SK-N-SH (cell line): Measurements from ENCODE around the gene KCNK17. TPM values are rescaled to one million over a fixed set of nuclear protein-coding genes. Genes with fewer than 3 reads are reported as not detected.

Source experiments
- CTCF ChIA-PET: fragments of 300-600, 350-600 bp; formaldehyde crosslinking; extraction: SDS; loops from one replicate; lab custom pipeline; 2021; lab: Yijun Ruan, JAX
- POLR2A ChIA-PET: fragments of 350-600 bp; sonication (Branson Sonifier 250); formaldehyde crosslinking; extraction: SDS; loops from one replicate; lab custom pipeline; 2020; ENCODE audit warnings: antibody characterized with exemption, inconsistent platforms; lab: Yijun Ruan, JAX
- DNase-seq: peaks from one replicate; pipeline ENCODE4 v3.0.0; 2012
- H2AFZ ChIP-seq: fragments of 200-600 bp; sonication (generic); 2 replicates; pipeline ENCODE4 v1.8.1; 2016; ENCODE audit warnings: antibody characterized with exemption, mild to moderate bottlenecking, low read depth
- H3F3A ChIP-seq: fragments of 200-600 bp; sonication (generic); replicated peaks from 2 replicates; pipeline ENCODE3; 2016; ENCODE audit warnings: antibody characterized with exemption, mild to moderate bottlenecking; ENCODE audit not compliant: insufficient read depth
- H3K27ac ChIP-seq, 2 experiments: fragments of 200-500 bp in 1 of 2; fragments of 200-600 bp in 1 of 2; sonication (Bioruptor generic) in 1 of 2; sonication (generic), shearing (Covaris generic) in 1 of 2; 2 replicates each; pipeline versions ENCODE4 v1.5.1 to v1.6.1; 2014 to 2016; ENCODE audit warnings: low read depth in 2 of 2, inconsistent platforms in 1 of 2, low read length in 1 of 2, mild to moderate bottlenecking in 1 of 2, mixed read lengths in 1 of 2
- H3K27me3 ChIP-seq: fragments of 200-600 bp; sonication (generic), shearing (Covaris generic); 2 replicates; pipeline ENCODE4 v1.6.1; 2016; ENCODE audit warnings: mixed run types; ENCODE audit not compliant: insufficient read depth
- H3K36me3 ChIP-seq, 2 experiments: fragments of 200-500 bp in 1 of 2; fragments of 200-600 bp in 1 of 2; sonication (Bioruptor generic) in 1 of 2; sonication (generic) in 1 of 2; replicated peaks in 1 of 2; 2 replicates each; pipeline versions ENCODE3 to v1.5.1; 2014 to 2016; ENCODE audit warnings: low read length in 1 of 2, mild to moderate bottlenecking in 1 of 2; ENCODE audit not compliant: insufficient read depth in 2 of 2, control insufficient read depth in 1 of 2
- H3K4me1 ChIP-seq, 2 experiments: fragments of 200-500 bp in 1 of 2; fragments of 200-600 bp in 1 of 2; sonication (Bioruptor generic) in 1 of 2; sonication (generic), shearing (Covaris generic) in 1 of 2; 2 replicates each; pipeline versions ENCODE4 v1.5.1 to v1.6.1; 2014 to 2016; ENCODE audit warnings: low read depth in 1 of 2, low read length in 1 of 2, mixed run types in 1 of 2; ENCODE audit not compliant: insufficient read depth in 2 of 2, control insufficient read depth in 1 of 2
- H3K4me2 ChIP-seq: fragments of 200-600 bp; sonication (generic), shearing (Covaris generic); 2 replicates; pipeline ENCODE4 v1.6.1; 2017; ENCODE audit warnings: mixed run types
- H3K4me3 ChIP-seq, 2 experiments: fragments of 200-500 bp in 1 of 2; fragments of 200-600 bp in 1 of 2; sonication (Bioruptor generic) in 1 of 2; sonication (generic), shearing (Covaris generic) in 1 of 2; 2 replicates each; pipeline versions ENCODE4 v1.5.1 to v1.8.1; 2014 to 2016; ENCODE audit warnings: low read depth in 2 of 2, inconsistent platforms in 1 of 2, low read length in 1 of 2, mild to moderate bottlenecking in 1 of 2, mixed read lengths in 1 of 2, moderate library complexity in 1 of 2
- H3K79me2 ChIP-seq: fragments of 200-600 bp; sonication (generic); 2 replicates; pipeline ENCODE4 v1.8.1; 2017; ENCODE audit warnings: mild to moderate bottlenecking; ENCODE audit not compliant: insufficient read depth
- H3K9ac ChIP-seq: fragments of 200-600 bp; sonication (generic); 2 replicates; pipeline ENCODE4 v1.6.1; 2017; ENCODE audit warnings: mixed run types
- H3K9me2 ChIP-seq: fragments of 200-600 bp; sonication (generic); 2 replicates; pipeline ENCODE4 v1.6.1; 2017; ENCODE audit warnings: mixed run types
- H3K9me3 ChIP-seq: fragments of 200-600 bp; sonication (generic); 2 replicates; pipeline ENCODE4 v1.6.1; 2017; ENCODE audit warnings: mixed run types, mild to moderate bottlenecking, moderate library complexity
- H4K20me1 ChIP-seq: fragments of 200-600 bp; sonication (generic); 2 replicates; pipeline ENCODE4 v1.6.1; 2017; ENCODE audit warnings: mild to moderate bottlenecking, mixed run types; ENCODE audit not compliant: insufficient read depth
- CHD2 ChIP-seq: fragments of 150-350 bp; IDR thresholded peaks from 2 replicates; pipeline ENCODE4 v1.6.1; 2018; ENCODE audit warnings: low read length; ENCODE audit not compliant: partially characterized antibody
- CTCF ChIP-seq: fragments of 200-600 bp; sonication (generic); IDR thresholded peaks from 2 replicates; pipeline ENCODE4 v1.6.1; 2017; ENCODE audit warnings: antibody characterized with exemption, mild to moderate bottlenecking, moderate library complexity
- ELF1 ChIP-seq: IDR thresholded peaks from 2 replicates; pipeline ENCODE4 v1.4.0; 2012
- EP300 ChIP-seq, 2 experiments: IDR thresholded peaks; 2 replicates each; pipeline versions ENCODE4 v1.4.0 to v1.6.1; 2012; ENCODE audit warnings: borderline replicate concordance in 1 of 2, low read depth in 1 of 2, low read length in 1 of 2
- FOSL2 ChIP-seq: IDR thresholded peaks from 2 replicates; pipeline ENCODE4 v1.4.0; 2012; ENCODE audit warnings: low read depth, mild to moderate bottlenecking, moderate library complexity, borderline replicate concordance
- FOXM1 ChIP-seq: IDR thresholded peaks from 2 replicates; pipeline ENCODE4 v1.4.0; 2012; ENCODE audit warnings: low read depth, mild to moderate bottlenecking
- GABPA ChIP-seq: IDR thresholded peaks from 2 replicates; pipeline ENCODE4 v1.4.0; 2012; ENCODE audit warnings: low read depth, mild to moderate bottlenecking
- GATA2 ChIP-seq: sonication (generic); formaldehyde crosslinking; IDR thresholded peaks from 2 replicates; pipeline ENCODE4 v1.5.0; 2020; ENCODE audit warnings: mild to moderate bottlenecking, missing genetic modification reagents
- IRF3 ChIP-seq: fragments of 150-350 bp; IDR thresholded peaks from 2 replicates; pipeline ENCODE4 v1.6.1; 2016; ENCODE audit warnings: mild to moderate bottlenecking, low read depth, low read length
- NFIC ChIP-seq: IDR thresholded peaks from 2 replicates; pipeline ENCODE4 v1.4.0; 2012; ENCODE audit warnings: borderline replicate concordance
- NRF1 ChIP-seq: IDR thresholded peaks from 2 replicates; pipeline ENCODE4 v1.6.1; 2012; ENCODE audit warnings: low read depth, mild to moderate bottlenecking, low read length
- PBX3 ChIP-seq: IDR thresholded peaks from 2 replicates; pipeline ENCODE4; 2012
- POLR2AphosphoS5 ChIP-seq: IDR thresholded peaks from 2 replicates; pipeline ENCODE4 v1.6.1; 2012; ENCODE audit warnings: low read depth, low read length
- RCOR1 ChIP-seq: fragments of 150-350 bp; IDR thresholded peaks from 2 replicates; pipeline ENCODE4 v1.6.1; 2017; ENCODE audit warnings: antibody characterized with exemption, low read length
- SIN3A ChIP-seq: IDR thresholded peaks from 2 replicates; pipeline ENCODE4 v1.6.1; 2012; ENCODE audit warnings: low read depth, mild to moderate bottlenecking, low read length, moderate library complexity, borderline replicate concordance
- TAF1 ChIP-seq: IDR thresholded peaks from 2 replicates; pipeline ENCODE4 v1.6.1; 2012; ENCODE audit warnings: low read depth, mild to moderate bottlenecking, low read length, moderate library complexity, borderline replicate concordance
- YY1 ChIP-seq: IDR thresholded peaks from 2 replicates; pipeline ENCODE4 v1.4.0; 2012; ENCODE audit warnings: low read depth, mild to moderate bottlenecking
- WGBS: methylation state at CpG from one replicate; pipeline ENCODE4 v1.1.6; 2017; ENCODE audit warnings: low lambda C conversion rate; 5-methylcytosine and 5-hydroxymethylcytosine counted together
- polyA plus RNA-seq, 3 experiments: library from polyadenylated mRNA; depleted of rRNA; stranded (reverse); fragments of >200 nt; gene quantifications; 2 replicates each; pipeline ENCODE4 v1.2.3, GENCODE V29; 2012

The KCNK17 gene
- polyA plus RNA-seq, 1 of the 3 experiments (the other 2 are of a cell fraction) = not detected

- POLR2A ChIA-PET = no interaction called here
- DNase-seq = no peak
- TF ChIP-seq IRF3 (no peak), PBX3 (no peak), GATA2 (no peak), SIN3A (no peak), ELF1 (no peak), POLR2AphosphoS5 (no peak), YY1 (no peak), FOSL2 (no peak), RCOR1 (no peak), EP300 (IDR thresholded peaks at IDR 0.05; ENCODE audit: borderline replicate concordance in 1 of 2, low read depth in 1 of 2, low read length in 1 of 2) (no peak), GABPA (no peak), CHD2 (no peak), FOXM1 (no peak), TAF1 (no peak), CTCF (no peak), NFIC (no peak), NRF1 (no peak)
- H3F3A ChIP-seq = no peaks in the 10 kb centered on the region
- H3K27me3 ChIP-seq = no peaks in the 10 kb centered on the region
- no peak overlapping the region for H3K9ac ChIP-seq
- H3K9me3 ChIP-seq = no peaks in the 10 kb centered on the region
- H4K20me1 ChIP-seq = no peaks in the 10 kb centered on the region
- no peak overlapping the region for H3K4me3 ChIP-seq
- no peaks in the 10 kb centered on the region for H3K9me2 ChIP-seq
- H3K4me1 ChIP-seq = peaks cover 0 to 25% of the 10 kb centered on the region in 2 experiments; a peak in 2 of 4 replicates
- CTCF ChIA-PET = interaction anchor here (0.6 to 1.5 kb wide), 4 partner anchors 14 to 812 kb away, joined by 3 to 4 read pairs (median 4); no protein-coding TSS in a partner anchor
- no peak overlapping the region for H3K4me2 ChIP-seq
- no peaks in the 10 kb centered on the region for H3K79me2 ChIP-seq
- H3K27ac ChIP-seq = peak overlapping the region in 1 of 2 experiments; percentile 74; a peak in 2 of 4 replicates
- 60% methylated on average over 12 of the region's 12 CpGs for WGBS
- H3K36me3 ChIP-seq = no peaks in the 10 kb centered on the region
- H2AFZ ChIP-seq = no peak overlapping the region
These were observed 13.8 kb upstream of the KCNK17 start for GRCh38 chr6:39328066-39328465.
